Upper lobe of left lung (tissue), 4 donors: ENCODE measurements around the gene DNAJC22.

Experiments
- POLR2A ChIP-seq, 4 donors: fragments of 450-650 bp; IDR thresholded peaks; one replicate each; pipeline ENCODE4 v1.5.1; 2016 to 2017; ENCODE audit warnings: antibody characterized with exemption in 4 of 4, mild to moderate bottlenecking in 2 of 4
- POLR2AphosphoS5 ChIP-seq, 2 donors: sonication (generic); formaldehyde crosslinking; IDR thresholded peaks; one replicate each; pipeline ENCODE4 v1.5.1; 2017; ENCODE audit warnings: antibody characterized with exemption in 2 of 2

DNA sequence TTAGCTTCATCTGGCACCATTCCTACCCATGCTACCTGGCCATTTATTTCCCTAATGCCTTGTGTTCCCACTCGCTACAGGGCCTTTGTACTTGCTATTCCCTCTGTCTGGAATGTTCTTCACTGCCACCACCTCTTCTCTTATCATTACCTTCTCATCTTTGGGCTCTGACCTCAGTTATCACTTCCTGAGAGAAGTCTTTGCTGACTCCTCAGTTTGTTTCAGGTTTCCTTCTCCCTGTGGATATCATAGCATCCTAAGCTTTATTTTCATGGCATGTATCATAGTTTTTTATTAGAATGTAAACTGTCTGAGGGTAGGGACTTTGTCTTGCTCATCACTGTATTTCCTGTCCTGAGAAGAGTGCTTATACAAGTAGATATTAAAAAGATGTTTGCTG lies 50.3 kb downstream of the DNAJC22 start:
- TF ChIP-seq POLR2AphosphoS5 (IDR thresholded peaks at IDR 0.05) (no peak), POLR2A (IDR thresholded peaks at IDR 0.05) (no peak)
